SH-SY5Y (cell line): ENCODE results near the gene CD9.

ENCODE experiments used
- GATA2 ChIP-seq: IDR thresholded peaks from 2 replicates; pipeline ENCODE4 v1.6.1; 2011; ENCODE audit warnings: mild to moderate bottlenecking, low read depth, low read length
- GATA3 ChIP-seq: IDR thresholded peaks from 2 replicates; pipeline ENCODE4 v1.6.1; 2011; ENCODE audit warnings: low read depth, mild to moderate bottlenecking, low read length, moderate library complexity

GRCh38 chr12:6235499-6235898 lies 35.3 kb downstream of the CD9 start:
- no peak for TF ChIP-seq GATA3
- TF ChIP-seq GATA2 = no peak; the same call in 1 of the 2 replicates
